Neural cell (in vitro differentiated cells): ENCODE data around the gene DOCK2. TPM values are rescaled to one million over a fixed set of nuclear protein-coding genes. Genes with fewer than 3 reads are reported as not detected.

Source experiments
- H2AFZ ChIP-seq: fragments of 200-600, 300-800 bp; sonication (generic), shearing (Covaris generic); 2 replicates; pipeline ENCODE4 v1.6.0; 2014; ENCODE audit warnings: low read depth, mild to moderate bottlenecking, antibody characterized with exemption, low read length, moderate library complexity
- H3F3A ChIP-seq: fragments of 200-600 bp; shearing (Covaris generic); 2 replicates; pipeline ENCODE4 v1.6.1; 2016; ENCODE audit warnings: mild to moderate bottlenecking, moderate library complexity, mixed read lengths, antibody characterized with exemption, low read length; ENCODE audit not compliant: insufficient read depth, poor library complexity, severe bottlenecking
- H3K27ac ChIP-seq: fragments of 200-600, 300-800 bp; sonication (generic), shearing (Covaris generic); 2 replicates; pipeline ENCODE4 v1.5.1; 2014; ENCODE audit warnings: mild to moderate bottlenecking, low read length, moderate library complexity
- H3K27me3 ChIP-seq: fragments of 300-800, 200-600 bp; sonication (generic), shearing (Covaris generic); 2 replicates; pipeline ENCODE4 v1.6.0; 2014; ENCODE audit warnings: mild to moderate bottlenecking, low read depth, low read length, moderate library complexity; ENCODE audit not compliant: insufficient read depth
- H3K36me3 ChIP-seq: fragments of 300-800, 200-600 bp; sonication (generic), shearing (Covaris generic); 2 replicates; pipeline ENCODE4 v1.5.1; 2014; ENCODE audit warnings: mild to moderate bottlenecking, antibody characterized with exemption, low read length, moderate library complexity; ENCODE audit not compliant: insufficient read depth
- H3K4me2 ChIP-seq: fragments of 300-800, 200-600 bp; sonication (generic), shearing (Covaris generic); 2 replicates; pipeline ENCODE4 v1.6.0; 2014; ENCODE audit warnings: mild to moderate bottlenecking, low read length
- H3K4me3 ChIP-seq: fragments of 300-800, 200-600 bp; sonication (generic), shearing (Covaris generic); 2 replicates; pipeline ENCODE4 v1.5.1; 2014; ENCODE audit warnings: mild to moderate bottlenecking, low read length, moderate library complexity
- H3K79me2 ChIP-seq: fragments of 200-600 bp; shearing (Covaris generic); replicated peaks from 2 replicates; pipeline ENCODE4 v1.6.0; 2014; ENCODE audit warnings: mild to moderate bottlenecking, low read length, moderate library complexity; ENCODE audit not compliant: insufficient read depth
- H3K9ac ChIP-seq: fragments of 300-800, 200-600 bp; sonication (generic), shearing (Covaris generic); 2 replicates; pipeline ENCODE4 v1.6.1; 2016; ENCODE audit warnings: mild to moderate bottlenecking, low read length, mixed read lengths
- H3K9me2 ChIP-seq: fragments of 200-600 bp; shearing (Covaris generic); 2 replicates; pipeline ENCODE4 v1.6.1; 2016; ENCODE audit warnings: mild to moderate bottlenecking, low read length, mixed read lengths; ENCODE audit not compliant: insufficient read depth
- H3K9me3 ChIP-seq: fragments of 200-600, 300-800 bp; sonication (generic), shearing (Covaris generic); 2 replicates; pipeline ENCODE4 v1.6.1; 2016; ENCODE audit warnings: mild to moderate bottlenecking, mixed run types, low read length, moderate library complexity, mixed read lengths
- H4K20me1 ChIP-seq: fragments of 200-600 bp; shearing (Covaris generic); 2 replicates; pipeline ENCODE4 v1.6.1; 2016; ENCODE audit warnings: mild to moderate bottlenecking, mixed run types; ENCODE audit not compliant: insufficient read depth
- CTCF ChIP-seq: fragments of 450-650 bp; IDR thresholded peaks from 2 replicates; pipeline ENCODE4 v1.5.1; 2014; ENCODE audit warnings: antibody characterized with exemption, mild to moderate bottlenecking, moderate library complexity; ENCODE audit not compliant: poor library complexity, severe bottlenecking
- EP300 ChIP-seq: fragments of 450-650 bp; conservative IDR thresholded peaks from 2 replicates; pipeline ENCODE4 v1.6.1; 2014; ENCODE audit warnings: antibody characterized with exemption, mild to moderate bottlenecking, moderate library complexity; ENCODE audit not compliant: poor library complexity, severe bottlenecking
- EZH2 ChIP-seq: fragments of 200-600, 300-800 bp; shearing (Covaris generic), sonication (generic); IDR thresholded peaks from 2 replicates; pipeline ENCODE4 v1.6.1; 2014; ENCODE audit warnings: antibody characterized with exemption, low read length, borderline replicate concordance, mild to moderate bottlenecking; ENCODE audit not compliant: insufficient read depth, poor library complexity, severe bottlenecking
- MXI1 ChIP-seq: fragments of 450-650 bp; conservative IDR thresholded peaks from 2 replicates; pipeline ENCODE4 v1.6.1; 2014; ENCODE audit warnings: antibody characterized with exemption, mild to moderate bottlenecking; ENCODE audit not compliant: poor library complexity, severe bottlenecking
- POLR2AphosphoS5 ChIP-seq: IDR thresholded peaks from 2 replicates; pipeline ENCODE4 v1.6.1; 2012
- RAD21 ChIP-seq: fragments of 450-650 bp; conservative IDR thresholded peaks from 2 replicates; pipeline ENCODE4 v1.6.1; 2014; ENCODE audit warnings: antibody characterized with exemption, mild to moderate bottlenecking, moderate library complexity
- REST ChIP-seq: IDR thresholded peaks from 2 replicates; pipeline ENCODE4 v1.6.1; 2012; ENCODE audit warnings: borderline replicate concordance
- SMC3 ChIP-seq: fragments of 450-650 bp; conservative IDR thresholded peaks from 2 replicates; pipeline ENCODE4 v1.6.1; 2014; ENCODE audit warnings: antibody characterized with exemption, mild to moderate bottlenecking, moderate library complexity; ENCODE audit not compliant: poor library complexity
- TAF1 ChIP-seq: IDR thresholded peaks from 2 replicates; pipeline ENCODE4 v1.6.1; 2012; ENCODE audit warnings: low read depth
- polyA plus RNA-seq: library from polyadenylated mRNA; depleted of rRNA; stranded (reverse); fragments of >200 nt; gene quantifications from 2 replicates; pipeline ENCODE4 v1.2.3, GENCODE V29; 2014

The DOCK2 gene
- polyA plus RNA-seq, 1 donor from 2014 or later = 0.15 TPM

- TF ChIP-seq MXI1 (no peak), EP300 (no peak), TAF1 (no peak), POLR2AphosphoS5 (no peak), SMC3 (no peak), RAD21 (no peak), REST (no peak), CTCF (no peak), EZH2 (no peak)
Observed at GRCh38 chr5:169728418-169728817, 91.3 kb downstream of the DOCK2 start.

GRCh38 chr5:169731221-169731620 is 94.1 kb downstream of the DOCK2 start:
- Histone ChIP-seq H4K20me1 (no peaks in the 10 kb centered on the region), H3F3A (no peaks in the 10 kb centered on the region)
- TF ChIP-seq EZH2 = no peak
- no peak for TF ChIP-seq MXI1
- no peak for TF ChIP-seq SMC3
- TF ChIP-seq CTCF = no peak
- TF ChIP-seq REST = no peak

More at GRCh38 chr5:169728418-169728817, 91.3 kb downstream of the DOCK2 start:
- no peak overlapping the region for H3K4me3 ChIP-seq
- H3K9ac ChIP-seq = no peak overlapping the region
- H3F3A ChIP-seq = no peaks in the 10 kb centered on the region
- no peaks in the 10 kb centered on the region for H3K9me2 ChIP-seq
- no peaks in the 10 kb centered on the region for H3K36me3 ChIP-seq
- H2AFZ ChIP-seq = no peak overlapping the region
- no peaks in the 10 kb centered on the region for H3K27me3 ChIP-seq
- H4K20me1 ChIP-seq = no peaks in the 10 kb centered on the region
- no peaks in the 10 kb centered on the region for H3K79me2 ChIP-seq
- no peak overlapping the region for H3K4me2 ChIP-seq
- H3K9me3 ChIP-seq = no peaks in the 10 kb centered on the region
- H3K27ac ChIP-seq = no peak overlapping the region

More at GRCh38 chr5:169731221-169731620, 94.1 kb downstream of the DOCK2 start:
- H3K79me2 ChIP-seq = no peaks in the 10 kb centered on the region
- no peaks in the 10 kb centered on the region for H3K9me3 ChIP-seq
- H2AFZ ChIP-seq = no peak overlapping the region
- no peaks in the 10 kb centered on the region for H3K9me2 ChIP-seq
- no peak overlapping the region for H3K4me2 ChIP-seq
- no peaks in the 10 kb centered on the region for H3K36me3 ChIP-seq
- H3K4me3 ChIP-seq = no peak overlapping the region
- H3K27me3 ChIP-seq = no peaks in the 10 kb centered on the region
- no peak overlapping the region for H3K9ac ChIP-seq
- H3K27ac ChIP-seq = no peak overlapping the region
